ENCODE results near the gene USP17L25.
"Not testable (repeated sequence)": the region's sequence is repeated elsewhere in the genome, so short reads cannot be mapped to it uniquely, and the experiment has no call there.

The USP17L25 gene, protein sequence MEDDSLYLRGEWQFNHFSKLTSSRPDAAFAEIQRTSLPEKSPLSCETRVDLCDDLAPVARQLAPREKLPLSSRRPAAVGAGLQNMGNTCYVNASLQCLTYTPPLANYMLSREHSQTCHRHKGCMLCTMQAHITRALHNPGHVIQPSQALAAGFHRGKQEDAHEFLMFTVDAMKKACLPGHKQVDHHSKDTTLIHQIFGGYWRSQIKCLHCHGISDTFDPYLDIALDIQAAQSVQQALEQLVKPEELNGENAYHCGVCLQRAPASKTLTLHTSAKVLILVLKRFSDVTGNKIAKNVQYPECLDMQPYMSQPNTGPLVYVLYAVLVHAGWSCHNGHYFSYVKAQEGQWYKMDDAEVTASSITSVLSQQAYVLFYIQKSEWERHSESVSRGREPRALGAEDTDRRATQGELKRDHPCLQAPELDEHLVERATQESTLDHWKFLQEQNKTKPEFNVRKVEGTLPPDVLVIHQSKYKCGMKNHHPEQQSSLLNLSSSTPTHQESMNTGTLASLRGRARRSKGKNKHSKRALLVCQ

DNA sequence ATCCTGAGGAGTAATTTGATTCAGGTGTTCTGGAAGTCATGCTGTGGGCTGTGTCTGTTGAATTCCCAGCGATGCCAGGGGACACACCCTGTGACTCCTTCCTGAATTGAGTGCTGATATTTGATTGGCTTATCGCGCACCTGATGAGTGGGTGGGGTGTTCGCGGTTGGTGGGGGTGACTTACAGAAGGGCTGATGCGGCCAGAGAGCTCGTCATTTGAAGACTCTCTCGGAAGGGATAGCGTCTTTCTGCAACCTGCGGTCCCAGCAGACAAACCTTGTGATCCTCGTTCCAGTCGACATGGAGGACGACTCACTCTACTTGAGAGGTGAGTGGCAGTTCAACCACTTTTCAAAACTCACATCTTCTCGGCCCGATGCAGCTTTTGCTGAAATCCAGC lies at the start of gene USP17L25:
TSS of gene USP17L25 (plus strand) at position 301 of the 400 bp plus-strand sequence. CDS start at position 301, 0 bp downstream.
- DNase-seq (ENCODE audit: low read depth) = not testable (repeated sequence)

DNA sequence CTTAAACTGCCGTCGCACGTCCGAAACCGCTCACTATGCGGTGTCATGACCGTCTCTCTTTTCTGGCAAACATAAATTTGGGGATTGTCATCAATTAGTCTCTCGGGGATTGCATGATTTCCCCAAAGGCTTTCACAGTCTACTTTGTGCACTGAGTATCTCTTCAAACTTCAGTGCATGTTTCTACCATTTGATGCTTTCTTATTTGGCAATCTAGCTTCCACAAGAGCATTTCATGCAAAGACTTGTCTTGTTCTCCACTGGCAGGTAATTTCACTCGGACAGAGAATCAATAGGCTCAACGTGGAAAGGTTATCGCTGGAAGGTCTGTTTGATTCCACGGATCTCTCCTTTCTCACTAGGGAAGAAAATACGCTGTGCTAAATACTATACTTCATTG lies 5.5 kb upstream of the USP17L25 start:
- not testable (repeated sequence) for DNase-seq (ENCODE audit: low read depth); H3K4me3 ChIP-seq (ENCODE audit: control insufficient read depth, low read depth, low read length)

More for the DNA sequence above, at the start of gene USP17L25:
- H3K4me3 ChIP-seq (ENCODE audit: control insufficient read depth, low read depth, low read length) = not testable (repeated sequence)

- not testable (repeated sequence) for H3K4me3 ChIP-seq (ENCODE audit: control insufficient read depth, low read depth, low read length); DNase-seq (ENCODE audit: low read depth)
Measured at GRCh38 chr4:9324865-9325264, 4.8 kb upstream of the USP17L25 start, which contains the start of gene USP17L24. TSS of gene USP17L24 (plus strand) at chr4:9325165. CDS start at chr4:9325165, 0 bp downstream.

DNA sequence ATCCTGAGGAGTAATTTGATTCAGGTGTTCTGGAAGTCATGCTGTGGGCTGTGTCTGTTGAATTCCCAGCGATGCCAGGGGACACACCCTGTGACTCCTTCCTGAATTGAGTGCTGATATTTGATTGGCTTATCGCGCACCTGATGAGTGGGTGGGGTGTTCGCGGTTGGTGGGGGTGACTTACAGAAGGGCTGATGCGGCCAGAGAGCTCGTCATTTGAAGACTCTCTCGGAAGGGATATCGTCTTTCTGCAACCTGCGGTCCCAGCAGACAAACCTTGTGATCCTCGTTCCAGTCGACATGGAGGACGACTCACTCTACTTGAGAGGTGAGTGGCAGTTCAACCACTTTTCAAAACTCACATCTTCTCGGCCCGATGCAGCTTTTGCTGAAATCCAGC lies 4.6 kb downstream of the USP17L25 start, which contains the start of gene USP17L26:
TSS of gene USP17L26 (plus strand) at position 301 of the 400 bp plus-strand sequence. CDS start at position 301, 0 bp downstream.
- not testable (repeated sequence) for H3K4me3 ChIP-seq (ENCODE audit: control insufficient read depth, low read depth, low read length); DNase-seq (ENCODE audit: low read depth)

DNA sequence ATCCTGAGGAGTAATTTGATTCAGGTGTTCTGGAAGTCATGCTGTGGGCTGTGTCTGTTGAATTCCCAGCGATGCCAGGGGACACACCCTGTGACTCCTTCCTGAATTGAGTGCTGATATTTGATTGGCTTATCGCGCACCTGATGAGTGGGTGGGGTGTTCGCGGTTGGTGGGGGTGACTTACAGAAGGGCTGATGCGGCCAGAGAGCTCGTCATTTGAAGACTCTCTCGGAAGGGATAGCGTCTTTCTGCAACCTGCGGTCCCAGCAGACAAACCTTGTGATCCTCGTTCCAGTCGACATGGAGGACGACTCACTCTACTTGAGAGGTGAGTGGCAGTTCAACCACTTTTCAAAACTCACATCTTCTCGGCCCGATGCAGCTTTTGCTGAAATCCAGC lies 9.4 kb downstream of the USP17L25 start, which contains the start of gene USP17L5:
TSS of gene USP17L5 (plus strand) at position 301 of the 400 bp plus-strand sequence. CDS start at position 301, 0 bp downstream.
- not testable (repeated sequence) for H3K4me3 ChIP-seq (ENCODE audit: control insufficient read depth, low read depth, low read length); DNase-seq (ENCODE audit: low read depth)

- H3K4me3 ChIP-seq (ENCODE audit: control insufficient read depth, low read depth, low read length); DNase-seq (ENCODE audit: low read depth): not testable (repeated sequence)
Measured at GRCh38 chr4:9343848-9344247, 14.1 kb downstream of the USP17L25 start, which contains the start of gene USP17L27. TSS of gene USP17L27 (plus strand) at chr4:9344148. CDS start at chr4:9344148, 0 bp downstream.

GRCh38 chr4:9348593-9348992 lies 18.9 kb downstream of the USP17L25 start, which contains the start of gene USP17L28:
TSS of gene USP17L28 (plus strand) at chr4:9348893. CDS start at chr4:9348893, 0 bp downstream.
- not testable (repeated sequence) for H3K4me3 ChIP-seq (ENCODE audit: control insufficient read depth, low read depth, low read length); DNase-seq (ENCODE audit: low read depth)

DNA sequence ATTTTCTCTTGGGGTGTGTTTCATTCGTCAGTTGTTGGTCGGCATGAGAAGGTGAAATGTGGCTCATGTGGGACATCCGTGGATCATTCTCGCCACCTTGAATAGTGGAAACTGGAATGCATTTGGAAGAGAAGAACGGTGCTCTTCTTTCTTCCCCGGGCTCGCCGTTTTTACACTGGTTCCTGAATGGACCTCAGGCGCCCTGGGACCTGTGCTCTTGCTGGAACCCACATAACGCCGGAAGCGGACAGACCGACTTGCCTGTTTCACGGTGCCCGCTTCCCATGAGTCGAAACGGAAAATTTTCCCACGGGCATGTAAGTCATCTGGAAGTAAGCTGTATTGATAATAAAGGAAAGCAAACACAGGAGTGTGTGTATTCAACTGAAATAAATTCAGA lies 21.2 kb downstream of the USP17L25 start:
- not testable (repeated sequence) for DNase-seq (ENCODE audit: low read depth)

DNA sequence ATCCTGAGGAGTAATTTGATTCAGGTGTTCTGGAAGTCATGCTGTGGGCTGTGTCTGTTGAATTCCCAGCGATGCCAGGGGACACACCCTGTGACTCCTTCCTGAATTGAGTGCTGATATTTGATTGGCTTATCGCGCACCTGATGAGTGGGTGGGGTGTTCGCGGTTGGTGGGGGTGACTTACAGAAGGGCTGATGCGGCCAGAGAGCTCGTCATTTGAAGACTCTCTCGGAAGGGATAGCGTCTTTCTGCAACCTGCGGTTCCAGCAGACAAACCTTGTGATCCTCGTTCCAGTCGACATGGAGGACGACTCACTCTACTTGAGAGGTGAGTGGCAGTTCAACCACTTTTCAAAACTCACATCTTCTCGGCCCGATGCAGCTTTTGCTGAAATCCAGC lies 23.6 kb downstream of the USP17L25 start, which contains the start of gene USP17L29:
TSS of gene USP17L29 (plus strand) at position 301 of the 400 bp plus-strand sequence. CDS start at position 301, 0 bp downstream.
- not testable (repeated sequence) for DNase-seq (ENCODE audit: low read depth); H3K4me3 ChIP-seq (ENCODE audit: control insufficient read depth, low read depth, low read length)

More for the DNA sequence above, 21.2 kb downstream of the USP17L25 start:
- not testable (repeated sequence) for H3K4me3 ChIP-seq (ENCODE audit: control insufficient read depth, low read depth, low read length)

GRCh38 chr4:9362829-9363228 lies 33.1 kb downstream of the USP17L25 start, which contains the start of gene USP17L30:
TSS of gene USP17L30 (plus strand) at chr4:9363129. CDS start at chr4:9363129, 0 bp downstream.
- not testable (repeated sequence) for DNase-seq (ENCODE audit: low read depth)

DNA sequence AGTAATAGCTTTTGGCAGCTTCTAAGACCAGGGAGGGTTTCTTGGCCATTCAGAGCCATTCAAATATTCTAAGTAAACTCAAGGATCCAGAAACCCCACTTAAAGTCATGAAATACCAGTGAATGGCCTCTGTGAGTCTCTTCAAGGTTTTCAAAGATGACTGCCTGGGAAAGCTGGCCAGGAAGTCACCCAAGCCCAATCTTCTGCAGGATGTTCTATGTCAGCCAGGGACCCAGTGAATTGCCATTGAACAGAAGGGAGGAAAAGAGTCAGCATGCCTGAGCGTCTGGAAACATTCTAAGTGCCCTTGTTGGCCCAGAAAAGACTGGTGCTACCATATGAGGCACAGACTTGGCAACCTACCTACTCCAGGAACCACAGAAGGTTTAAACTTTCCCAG lies 50.2 kb downstream of the USP17L25 start:
- DNase-seq (ENCODE audit: low read depth) = not testable (repeated sequence)

More at GRCh38 chr4:9362829-9363228, 33.1 kb downstream of the USP17L25 start, which contains the start of gene USP17L30:
- not testable (repeated sequence) for H3K4me3 ChIP-seq (ENCODE audit: control insufficient read depth, low read depth, low read length)

More for the DNA sequence above, 50.2 kb downstream of the USP17L25 start:
- not testable (repeated sequence) for H3K4me3 ChIP-seq (ENCODE audit: control insufficient read depth, low read depth, low read length)
